OCI-LY7 (cell line): ENCODE measurements around the gene MT1H.

Experiments used
- CTCF ChIP-seq: fragments of 200-600 bp; sonication (generic); conservative IDR thresholded peaks from 2 replicates; pipeline ENCODE4 v1.5.1; 2014; ENCODE audit warnings: mild to moderate bottlenecking, antibody characterized with exemption, low read length, moderate library complexity, mixed read lengths
- EZH2phosphoT487 ChIP-seq: fragments of 200-600 bp; sonication (generic); IDR thresholded peaks from 2 replicates; pipeline ENCODE4 v1.6.1; 2018; ENCODE audit warnings: low read depth, borderline replicate concordance, mild to moderate bottlenecking, mixed run types, antibody characterized with exemption, low read length, moderate library complexity, mixed read lengths

GRCh38 chr16:56657555-56658326 is 11.9 kb upstream of the MT1H start, which contains the start of gene MT1F:
- no peak for TF ChIP-seq EZH2phosphoT487
- no peak for TF ChIP-seq CTCF
